ENCODE measurements around the gene MYL11. TPM values are rescaled to one million over a fixed set of nuclear protein-coding genes. Genes with fewer than 3 reads are reported as not detected.
A peak's percentile ranks its signal among the peaks of the same experiment; 100 is the strongest.
"Not testable (repeated sequence)": the region's sequence is repeated elsewhere in the genome, so short reads cannot be mapped to it uniquely, and the experiment has no call there.

MYL11 gene
- 1.7 TPM for polyA plus RNA-seq (2013, experiment 1 of 2)
- 3.1 TPM for polyA plus RNA-seq (2013, experiment 2 of 2)

- WGBS, result 93% methylated on average over 6 of the region's 6 CpGs
- H2BK5ac ChIP-seq (ENCODE audit: low read depth, low read length, poor library complexity, severe bottlenecking), result no peak within 1 kb of the TSS
- peak within 1 kb of the TSS; percentile 32 for H4K8ac ChIP-seq (ENCODE audit: low read length)
Measured at GRCh38 chr16:30374538-30374937, at the start of gene MYL11. TSS of gene MYL11 (plus strand) at chr16:30374802. CDS start at chr16:30374858, 56 bp downstream.

DNA sequence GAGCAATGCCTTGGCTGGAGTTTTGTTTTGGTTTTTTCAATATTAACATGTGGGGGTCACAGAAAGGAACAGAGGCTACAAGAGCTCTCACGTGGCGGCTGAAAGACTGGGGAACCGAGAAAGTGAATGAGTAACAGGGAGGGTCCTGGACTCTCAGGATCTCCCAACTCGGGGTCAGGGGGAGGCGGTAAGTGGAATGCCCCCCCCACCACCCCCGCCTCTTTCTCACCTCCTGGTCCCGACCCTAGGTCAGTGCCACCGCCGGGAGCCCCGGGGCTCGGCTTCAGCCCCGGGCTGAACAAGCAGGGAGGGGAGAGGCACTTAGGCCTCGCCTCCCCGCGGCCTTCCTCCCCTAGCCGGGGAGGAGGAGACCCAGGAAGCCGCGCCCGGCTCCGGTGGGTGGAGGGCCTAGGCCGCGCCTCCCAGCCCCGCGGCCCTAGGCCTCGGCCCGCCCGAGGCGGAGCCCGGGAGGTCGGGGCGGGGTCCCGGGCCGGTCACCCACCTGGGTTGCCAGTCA is 40.1 kb upstream of the MYL11 start:
- not testable (repeated sequence) for H3K4me1 ChIP-seq (ENCODE audit: control insufficient read depth, insufficient read depth, low read depth, low read length); H3K4ac ChIP-seq (ENCODE audit: low read depth in 1 of 2, low read length in 2 of 2); H2BK5ac ChIP-seq (ENCODE audit: low read depth, low read length, poor library complexity, severe bottlenecking)

More at GRCh38 chr16:30374538-30374937, at the start of gene MYL11:
- Histone ChIP-seq H3K23ac (ENCODE audit: low read length in 2 of 2) (no peak within 1 kb of the TSS), H2BK12ac (ENCODE audit: low read length in 2 of 2) (no peak within 1 kb of the TSS), H3K4ac (ENCODE audit: low read depth in 1 of 2, low read length in 2 of 2) (no peak within 1 kb of the TSS), H2AFZ (ENCODE audit: low read depth, low read length) (no peak within 1 kb of the TSS), H2BK120ac (ENCODE audit: low read depth, low read length) (no peak within 1 kb of the TSS), H3K79me1 (replicated peaks; ENCODE audit: low read length, poor library complexity, severe bottlenecking) (peaks cover 6% of the 10 kb centered on the region), H3K4me1 (ENCODE audit: control insufficient read depth, insufficient read depth, low read depth, low read length) (peaks cover 14% of the 10 kb centered on the region), H2AK5ac (ENCODE audit: low read length, severe bottlenecking) (no peak within 1 kb of the TSS), H3K9me3 (ENCODE audit: control insufficient read depth, low read length) (no peaks in the 10 kb centered on the region), H3K4me3 (ENCODE audit: insufficient read depth in 1 of 2, low read depth in 1 of 2, low read length in 2 of 2) (no peak within 1 kb of the TSS), H3K36me3 (ENCODE audit: control insufficient read depth in 1 of 2, insufficient read depth in 2 of 2, low read depth in 1 of 2, low read length in 2 of 2) (no peaks in the 10 kb centered on the region), H3K14ac (ENCODE audit: low read length in 2 of 2) (no peak within 1 kb of the TSS), H3K27me3 (ENCODE audit: control insufficient read depth in 1 of 2, insufficient read depth in 1 of 2, low read length in 2 of 2) (no peaks in the 10 kb centered on the region), H3K4me2 (ENCODE audit: low read length, poor library complexity, severe bottlenecking) (no peak within 1 kb of the TSS), H3K18ac (ENCODE audit: low read depth in 1 of 2, low read length in 2 of 2) (no peak within 1 kb of the TSS), H4K91ac (ENCODE audit: low read length) (no peak within 1 kb of the TSS), H2BK15ac (ENCODE audit: low read depth, poor library complexity, severe bottlenecking) (peak within 1 kb of the TSS; percentile 86), H3K9ac (ENCODE audit: low read length) (no peak within 1 kb of the TSS), H3K27ac (ENCODE audit: low read length, poor library complexity, severe bottlenecking) (no peak within 1 kb of the TSS)
- no peak for DNase-seq

GRCh38 chr16:30335028-30335597 is 39.5 kb upstream of the MYL11 start:
- peak overlapping the region; percentile 52 to 98 for H3K18ac ChIP-seq (ENCODE audit: low read depth in 1 of 2, low read length in 2 of 2)
- H4K91ac ChIP-seq (ENCODE audit: low read length); H3K4me1 ChIP-seq (ENCODE audit: control insufficient read depth, insufficient read depth, low read depth, low read length); H3K36me3 ChIP-seq (ENCODE audit: control insufficient read depth in 1 of 2, insufficient read depth in 2 of 2, low read depth in 1 of 2, low read length in 2 of 2); H2AK5ac ChIP-seq (ENCODE audit: low read length, severe bottlenecking); H3K9me3 ChIP-seq (ENCODE audit: control insufficient read depth, low read length); H2BK120ac ChIP-seq (ENCODE audit: low read depth, low read length); H2BK15ac ChIP-seq (ENCODE audit: low read depth, poor library complexity, severe bottlenecking); H3K27me3 ChIP-seq (ENCODE audit: control insufficient read depth in 1 of 2, insufficient read depth in 1 of 2, low read length in 2 of 2); H3K79me1 ChIP-seq (replicated peaks; ENCODE audit: low read length, poor library complexity, severe bottlenecking): not testable (repeated sequence)
- H3K9ac ChIP-seq (ENCODE audit: low read length), result peak overlapping the region; percentile 82
- H3K27ac ChIP-seq (ENCODE audit: low read length, poor library complexity, severe bottlenecking), result peak overlapping the region; percentile 53
- DNase-seq, result peak; percentile 83
- peak overlapping the region; percentile 59 for H3K4me2 ChIP-seq (ENCODE audit: low read length, poor library complexity, severe bottlenecking)
- peak overlapping the region; percentile 95 for H2AFZ ChIP-seq (ENCODE audit: low read depth, low read length)
- peak overlapping the region in 1 of 2 experiments; percentile 35 for H3K4ac ChIP-seq (ENCODE audit: low read depth in 1 of 2, low read length in 2 of 2)
- peak overlapping the region in 1 of 2 experiments; percentile 21 for H2BK12ac ChIP-seq (ENCODE audit: low read length in 2 of 2)
- H3K4me3 ChIP-seq (ENCODE audit: insufficient read depth in 1 of 2, low read depth in 1 of 2, low read length in 2 of 2), result peak overlapping the region; percentile 79 to 81
- H3K14ac ChIP-seq (ENCODE audit: low read length in 2 of 2), result peak overlapping the region in 1 of 2 experiments; percentile 98
- peak overlapping the region; percentile 66 for H4K8ac ChIP-seq (ENCODE audit: low read length)
- under 1% methylated on average over 47 of the region's 70 CpGs for WGBS
- H2BK5ac ChIP-seq (ENCODE audit: low read depth, low read length, poor library complexity, severe bottlenecking), result peak overlapping the region; percentile 60
- peak overlapping the region in 1 of 2 experiments; percentile 46 for H3K23ac ChIP-seq (ENCODE audit: low read length in 2 of 2)

More for the DNA sequence above, 40.1 kb upstream of the MYL11 start:
- not testable (repeated sequence) for H3K27ac ChIP-seq (ENCODE audit: low read length, poor library complexity, severe bottlenecking); H2BK15ac ChIP-seq (ENCODE audit: low read depth, poor library complexity, severe bottlenecking); H3K79me1 ChIP-seq (replicated peaks; ENCODE audit: low read length, poor library complexity, severe bottlenecking); H3K18ac ChIP-seq (ENCODE audit: low read depth in 1 of 2, low read length in 2 of 2); H4K91ac ChIP-seq (ENCODE audit: low read length); H2BK120ac ChIP-seq (ENCODE audit: low read depth, low read length); H3K36me3 ChIP-seq (ENCODE audit: control insufficient read depth in 1 of 2, insufficient read depth in 2 of 2, low read depth in 1 of 2, low read length in 2 of 2); H3K23ac ChIP-seq (ENCODE audit: low read length in 2 of 2); H2AFZ ChIP-seq (ENCODE audit: low read depth, low read length); H3K9me3 ChIP-seq (ENCODE audit: control insufficient read depth, low read length); H4K8ac ChIP-seq (ENCODE audit: low read length); H3K27me3 ChIP-seq (ENCODE audit: control insufficient read depth in 1 of 2, insufficient read depth in 1 of 2, low read length in 2 of 2); H2AK5ac ChIP-seq (ENCODE audit: low read length, severe bottlenecking); H3K14ac ChIP-seq (ENCODE audit: low read length in 2 of 2); H2BK12ac ChIP-seq (ENCODE audit: low read length in 2 of 2)
- peak; percentile 88 for DNase-seq
- Histone ChIP-seq H3K9ac (ENCODE audit: low read length) (peak overlapping the region; percentile 78), H3K4me3 (ENCODE audit: insufficient read depth in 1 of 2, low read depth in 1 of 2, low read length in 2 of 2) (peak overlapping the region; percentile 64 to 79), H3K4me2 (ENCODE audit: low read length, poor library complexity, severe bottlenecking) (peak overlapping the region; percentile 6)
- WGBS, result 0% methylated on average over 2 of the region's 33 CpGs

- Histone ChIP-seq H4K91ac (ENCODE audit: low read length) (no peak overlapping the region), H3K36me3 (ENCODE audit: control insufficient read depth in 1 of 2, insufficient read depth in 2 of 2, low read depth in 1 of 2, low read length in 2 of 2) (peaks cover 0 to 2% of the 10 kb centered on the region in 2 experiments), H3K4ac (ENCODE audit: low read depth in 1 of 2, low read length in 2 of 2) (peak overlapping the region in 1 of 2 experiments; percentile 37), H2BK120ac (ENCODE audit: low read depth, low read length) (no peak overlapping the region), H4K8ac (ENCODE audit: low read length) (no peak overlapping the region), H3K4me2 (ENCODE audit: low read length, poor library complexity, severe bottlenecking) (peak overlapping the region; percentile 54), H2BK5ac (ENCODE audit: low read depth, low read length, poor library complexity, severe bottlenecking) (no peak overlapping the region), H2BK15ac (ENCODE audit: low read depth, poor library complexity, severe bottlenecking) (no peak overlapping the region), H2BK12ac (ENCODE audit: low read length in 2 of 2) (peak overlapping the region in 1 of 2 experiments; percentile 42), H3K18ac (ENCODE audit: low read depth in 1 of 2, low read length in 2 of 2) (peak overlapping the region in 1 of 2 experiments; percentile 48), H3K4me1 (ENCODE audit: control insufficient read depth, insufficient read depth, low read depth, low read length) (peaks cover 7% of the 10 kb centered on the region), H3K23ac (ENCODE audit: low read length in 2 of 2) (peak overlapping the region in 1 of 2 experiments; percentile 40), H3K9me3 (ENCODE audit: control insufficient read depth, low read length) (no peaks in the 10 kb centered on the region), H2AK5ac (ENCODE audit: low read length, severe bottlenecking) (no peak overlapping the region), H3K27ac (ENCODE audit: low read length, poor library complexity, severe bottlenecking) (peak overlapping the region; percentile 39), H2AFZ (ENCODE audit: low read depth, low read length) (no peak overlapping the region), H3K14ac (ENCODE audit: low read length in 2 of 2) (no peak overlapping the region), H3K4me3 (ENCODE audit: insufficient read depth in 1 of 2, low read depth in 1 of 2, low read length in 2 of 2) (peak overlapping the region; percentile 12 to 79), H3K79me1 (replicated peaks; ENCODE audit: low read length, poor library complexity, severe bottlenecking) (peaks cover 8% of the 10 kb centered on the region), H3K27me3 (ENCODE audit: control insufficient read depth in 1 of 2, insufficient read depth in 1 of 2, low read length in 2 of 2) (no peaks in the 10 kb centered on the region), H3K9ac (ENCODE audit: low read length) (peak overlapping the region; percentile 82)
- no peak for DNase-seq
- 65% methylated on average over 17 of the region's 17 CpGs for WGBS
Measured at GRCh38 chr16:30335598-30336474, 38.8 kb upstream of the MYL11 start.
